Measurements from ENCODE around the gene GRM4.

The GRM4 gene

DNA sequence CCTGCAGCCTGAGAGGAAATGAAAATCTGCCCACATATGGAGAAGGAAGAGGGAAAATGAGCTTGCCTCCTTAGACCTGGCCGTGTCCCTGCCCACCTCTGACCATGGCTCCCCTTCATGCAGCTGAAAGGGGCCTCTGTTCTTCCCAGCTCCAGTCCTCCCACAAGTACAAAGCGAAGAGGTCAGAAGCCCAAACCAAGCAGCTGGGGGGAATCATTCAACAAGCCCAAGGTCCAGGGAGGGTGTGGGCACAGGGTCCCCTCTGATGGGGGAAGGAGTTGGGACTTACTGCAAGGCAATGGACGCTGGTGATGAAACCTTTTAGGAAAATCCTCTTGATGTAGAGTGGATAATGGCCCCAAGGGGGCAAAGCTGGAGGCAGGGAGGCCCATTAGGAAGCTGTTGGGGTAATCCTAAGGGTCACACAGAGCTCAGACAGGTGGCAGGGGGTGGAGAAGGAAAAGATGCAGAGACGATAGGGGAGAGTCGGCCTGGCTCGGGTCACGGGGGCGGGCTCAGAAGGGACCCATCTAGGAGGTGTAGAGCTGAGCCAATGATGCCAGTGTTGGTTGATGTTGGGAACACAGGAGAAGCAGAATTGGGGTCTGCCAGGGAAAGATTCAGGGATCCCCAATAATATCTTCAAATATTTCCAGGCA lies 16.1 kb upstream of the GRM4 start:
- H3K4me1 ChIP-seq (ENCODE audit: insufficient read depth, low read length, severe bottlenecking), result no peaks in the 10 kb centered on the region
- no peaks in the 10 kb centered on the region for H3K9me3 ChIP-seq (ENCODE audit: low read length)
- no peaks in the 10 kb centered on the region for H3K79me2 ChIP-seq (ENCODE audit: insufficient read depth, low read length)
- H3K36me3 ChIP-seq (ENCODE audit: insufficient read depth, low read length), result no peaks in the 10 kb centered on the region
- H2AFZ ChIP-seq (ENCODE audit: low read length), result no peak overlapping the region
- TF ChIP-seq EZH2 (IDR thresholded peaks at IDR 0.05; ENCODE audit: borderline replicate concordance, low read length), result no peak
- TF ChIP-seq, protein P1, sequence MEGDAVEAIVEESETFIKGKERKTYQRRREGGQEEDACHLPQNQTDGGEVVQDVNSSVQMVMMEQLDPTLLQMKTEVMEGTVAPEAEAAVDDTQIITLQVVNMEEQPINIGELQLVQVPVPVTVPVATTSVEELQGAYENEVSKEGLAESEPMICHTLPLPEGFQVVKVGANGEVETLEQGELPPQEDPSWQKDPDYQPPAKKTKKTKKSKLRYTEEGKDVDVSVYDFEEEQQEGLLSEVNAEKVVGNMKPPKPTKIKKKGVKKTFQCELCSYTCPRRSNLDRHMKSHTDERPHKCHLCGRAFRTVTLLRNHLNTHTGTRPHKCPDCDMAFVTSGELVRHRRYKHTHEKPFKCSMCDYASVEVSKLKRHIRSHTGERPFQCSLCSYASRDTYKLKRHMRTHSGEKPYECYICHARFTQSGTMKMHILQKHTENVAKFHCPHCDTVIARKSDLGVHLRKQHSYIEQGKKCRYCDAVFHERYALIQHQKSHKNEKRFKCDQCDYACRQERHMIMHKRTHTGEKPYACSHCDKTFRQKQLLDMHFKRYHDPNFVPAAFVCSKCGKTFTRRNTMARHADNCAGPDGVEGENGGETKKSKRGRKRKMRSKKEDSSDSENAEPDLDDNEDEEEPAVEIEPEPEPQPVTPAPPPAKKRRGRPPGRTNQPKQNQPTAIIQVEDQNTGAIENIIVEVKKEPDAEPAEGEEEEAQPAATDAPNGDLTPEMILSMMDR (IDR thresholded peaks at IDR 0.05; ENCODE audit: low read length), result no peak
- no peaks in the 10 kb centered on the region for H3F3A ChIP-seq (ENCODE audit: insufficient read depth, low read length)
- no peaks in the 10 kb centered on the region; the same call in 1 of the 2 replicates for H3K27me3 ChIP-seq (ENCODE audit: insufficient read depth, low read length)
- H3K27ac ChIP-seq (ENCODE audit: low read depth, low read length, poor library complexity, severe bottlenecking), result no peak overlapping the region
- H3K9me2 ChIP-seq (ENCODE audit: low read depth, low read length), result no peaks in the 10 kb centered on the region
- no peak overlapping the region for H3K4me3 ChIP-seq (ENCODE audit: low read depth, low read length, poor library complexity, severe bottlenecking)
- H3K4me2 ChIP-seq (ENCODE audit: low read length), result no peak overlapping the region
- no peaks in the 10 kb centered on the region for H4K20me1 ChIP-seq (ENCODE audit: insufficient read depth, low read length)
- no peak overlapping the region for H3K9ac ChIP-seq (ENCODE audit: low read length)

DNA sequence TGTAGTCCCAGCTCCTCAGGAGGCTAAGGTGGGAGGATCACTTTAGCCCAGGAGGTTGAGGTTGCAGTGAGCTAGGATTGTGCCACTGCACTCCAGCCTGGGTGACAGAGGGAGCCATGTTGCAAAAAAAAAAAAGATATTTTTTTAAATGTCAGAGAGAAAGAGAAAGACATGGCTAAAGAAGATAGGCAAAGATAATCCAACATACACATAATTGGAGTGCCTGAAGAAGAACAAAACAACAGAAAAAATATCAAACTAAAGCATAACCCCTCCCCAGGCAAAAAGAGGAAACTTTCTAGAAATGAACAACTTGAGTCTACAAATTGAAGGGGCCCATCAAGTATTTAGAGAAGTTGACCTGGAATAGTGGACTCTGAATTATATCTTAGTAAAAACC lies 14.0 kb upstream of the GRM4 start:
- H3K4me3 ChIP-seq (ENCODE audit: low read depth, low read length, poor library complexity, severe bottlenecking), result no peak overlapping the region
- no peaks in the 10 kb centered on the region for H3K36me3 ChIP-seq (ENCODE audit: insufficient read depth, low read length)
- no peaks in the 10 kb centered on the region; the same call in 1 of the 2 replicates for H3K27me3 ChIP-seq (ENCODE audit: insufficient read depth, low read length)
- TF ChIP-seq EZH2 (IDR thresholded peaks at IDR 0.05; ENCODE audit: borderline replicate concordance, low read length), result no peak
- TF ChIP-seq, protein P1 (IDR thresholded peaks at IDR 0.05; ENCODE audit: low read length), result no peak
- H3K4me1 ChIP-seq (ENCODE audit: insufficient read depth, low read length, severe bottlenecking), result no peaks in the 10 kb centered on the region
- no peaks in the 10 kb centered on the region for H3K79me2 ChIP-seq (ENCODE audit: insufficient read depth, low read length)
- H4K20me1 ChIP-seq (ENCODE audit: insufficient read depth, low read length), result no peaks in the 10 kb centered on the region
- H2AFZ ChIP-seq (ENCODE audit: low read length), result no peak overlapping the region
- no peaks in the 10 kb centered on the region for H3F3A ChIP-seq (ENCODE audit: insufficient read depth, low read length)
- no peaks in the 10 kb centered on the region for H3K9me3 ChIP-seq (ENCODE audit: low read length)
- H3K9ac ChIP-seq (ENCODE audit: low read length), result no peak overlapping the region
- no peak overlapping the region for H3K27ac ChIP-seq (ENCODE audit: low read depth, low read length, poor library complexity, severe bottlenecking)
- H3K9me2 ChIP-seq (ENCODE audit: low read depth, low read length), result no peaks in the 10 kb centered on the region
- no peak overlapping the region for H3K4me2 ChIP-seq (ENCODE audit: low read length)

- no peak overlapping the region for H3K4me3 ChIP-seq (ENCODE audit: low read depth, low read length, poor library complexity, severe bottlenecking)
- H4K20me1 ChIP-seq (ENCODE audit: insufficient read depth, low read length), result no peaks in the 10 kb centered on the region
- no peaks in the 10 kb centered on the region for H3F3A ChIP-seq (ENCODE audit: insufficient read depth, low read length)
- H3K9me2 ChIP-seq (ENCODE audit: low read depth, low read length), result no peaks in the 10 kb centered on the region
- H3K27me3 ChIP-seq (ENCODE audit: insufficient read depth, low read length), result no peaks in the 10 kb centered on the region; the same call in 1 of the 2 replicates
- no peak for TF ChIP-seq EZH2 (IDR thresholded peaks at IDR 0.05; ENCODE audit: borderline replicate concordance, low read length)
- TF ChIP-seq, protein P1 (IDR thresholded peaks at IDR 0.05; ENCODE audit: low read length), result no peak
- no peaks in the 10 kb centered on the region for H3K9me3 ChIP-seq (ENCODE audit: low read length)
- no peak overlapping the region for H3K4me2 ChIP-seq (ENCODE audit: low read length)
- H3K36me3 ChIP-seq (ENCODE audit: insufficient read depth, low read length), result no peaks in the 10 kb centered on the region
- H3K9ac ChIP-seq (ENCODE audit: low read length), result no peak overlapping the region
- H3K79me2 ChIP-seq (ENCODE audit: insufficient read depth, low read length), result no peaks in the 10 kb centered on the region
- H3K4me1 ChIP-seq (ENCODE audit: insufficient read depth, low read length, severe bottlenecking), result peaks cover 5% of the 10 kb centered on the region
- no peak overlapping the region for H2AFZ ChIP-seq (ENCODE audit: low read length)
- H3K27ac ChIP-seq (ENCODE audit: low read depth, low read length, poor library complexity, severe bottlenecking), result no peak overlapping the region
These were observed 13.0 kb upstream of the GRM4 start for GRCh38 chr6:34158876-34159275.

All from OCI-LY1 (cell line).